Stimulated activated CD4-positive, alpha-beta T cell treated with anti-CD3 and anti-CD28 coated beads, TNF-alpha, amount 100 ng/mL, for 24 hours (primary cell): ENCODE results near the gene TECTB.
"Not testable (repeated sequence)": the region's sequence is repeated elsewhere in the genome, so short reads cannot be mapped to it uniquely, and the experiment has no call there.

ENCODE experiments used
- DNase-seq, 3 experiments: peaks; one replicate each; pipeline ENCODE4 v3.0.0-alpha.2; 2020; ENCODE audit warnings: low read depth in 3 of 3

Gene TECTB

DNA sequence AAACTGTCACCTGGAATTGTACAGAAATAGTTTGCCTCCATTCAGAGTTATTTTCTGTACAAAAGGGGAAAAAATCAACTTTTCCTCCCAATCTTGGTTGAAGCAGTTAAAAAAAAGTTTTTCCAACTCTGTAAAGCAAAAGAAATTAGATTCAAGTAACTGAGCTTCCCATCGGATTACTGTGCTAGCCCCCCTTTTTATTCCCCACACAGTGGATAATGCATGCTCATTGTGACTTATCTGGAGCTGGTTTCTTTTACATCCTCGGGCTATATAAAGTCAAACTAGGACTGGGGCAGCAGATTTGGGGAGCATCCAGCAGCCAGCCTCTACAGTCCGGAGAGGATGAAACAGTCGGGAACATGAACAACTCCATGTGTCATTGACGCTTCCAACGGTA lies at the start of gene TECTB:
TSS of gene TECTB (plus strand) at position 301 of the 400 bp plus-strand sequence. CDS start 335 bp downstream, outside the sequence.
- DNase-seq, result no peak

DNA sequence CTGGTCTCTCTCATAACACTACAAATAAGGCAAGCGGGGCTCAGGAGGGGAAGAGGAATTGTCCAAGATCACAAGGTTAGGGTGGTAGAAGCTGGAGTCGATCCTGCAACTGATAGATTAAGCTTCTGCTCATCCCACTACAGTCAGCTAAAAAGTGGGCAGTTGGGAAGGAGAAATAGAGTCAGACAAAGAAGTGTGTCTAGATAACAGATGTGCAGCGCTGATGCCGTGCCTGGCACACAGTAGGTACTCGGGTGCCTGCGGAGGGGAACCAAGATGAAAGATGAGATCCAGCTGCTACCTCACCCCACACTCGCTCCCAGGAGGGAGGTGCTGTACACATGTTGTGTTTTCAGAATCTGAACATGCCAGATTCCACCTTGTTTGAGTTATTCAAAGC lies 48.1 kb upstream of the TECTB start:
- no peak for DNase-seq

DNA sequence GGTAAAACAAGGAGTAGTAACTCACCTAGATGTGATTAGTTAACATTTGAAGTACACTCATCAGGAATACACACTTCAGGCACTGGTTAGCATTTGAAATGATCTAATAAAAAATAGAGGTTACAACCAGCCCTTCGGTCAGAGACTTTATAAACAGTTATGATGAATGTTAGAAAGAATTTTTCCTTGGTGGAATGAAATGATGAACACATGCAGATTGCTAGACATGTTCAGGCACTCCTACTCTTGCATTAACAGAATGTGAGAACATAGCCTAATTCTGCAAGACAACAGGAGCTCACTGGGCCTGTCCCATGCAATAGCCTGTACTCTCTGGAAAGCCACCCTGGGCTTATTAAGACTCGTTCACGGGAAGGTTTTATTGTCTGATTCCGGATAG lies 47.3 kb upstream of the TECTB start:
- no peak for DNase-seq

DNA sequence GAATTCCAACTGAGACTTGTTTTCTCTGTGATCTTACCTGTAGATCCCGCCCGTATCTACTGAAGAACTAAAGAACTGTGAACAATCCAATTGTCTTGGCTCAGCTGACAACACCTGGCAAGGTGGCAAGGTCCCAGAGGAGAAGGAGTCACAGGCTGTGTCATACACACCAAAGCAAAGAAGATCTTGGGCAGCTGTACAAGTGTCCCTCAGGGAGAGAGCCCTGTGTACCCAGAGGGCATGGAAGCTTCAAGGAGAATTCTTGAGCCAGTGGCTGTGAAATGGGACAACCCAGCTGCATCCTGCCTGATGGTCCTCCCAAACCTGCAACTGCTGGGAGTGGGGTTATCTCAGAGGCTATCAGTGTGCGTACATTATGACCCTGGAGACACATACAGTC lies 46.7 kb upstream of the TECTB start:
- no peak for DNase-seq

DNA sequence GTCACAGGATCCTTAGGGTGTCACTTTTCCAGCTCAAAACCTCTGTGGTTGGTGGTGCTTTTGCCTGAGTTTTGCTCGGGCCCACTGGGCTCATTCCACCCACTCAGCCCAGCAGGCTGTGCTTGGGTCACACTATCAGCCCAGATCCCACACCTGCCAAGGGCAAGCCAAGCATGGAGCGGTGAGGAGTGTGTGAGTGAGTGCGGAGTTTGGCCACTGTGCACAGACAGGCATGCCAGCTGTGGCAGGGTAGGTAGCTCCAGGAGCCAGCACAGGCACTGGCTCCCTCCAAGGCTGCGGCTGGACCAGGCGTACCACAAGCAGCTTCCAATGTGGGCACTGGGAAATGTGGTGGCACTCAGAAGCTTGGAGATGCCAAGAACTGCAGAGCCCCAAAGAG lies 43.9 kb upstream of the TECTB start:
- no peak for DNase-seq

DNA sequence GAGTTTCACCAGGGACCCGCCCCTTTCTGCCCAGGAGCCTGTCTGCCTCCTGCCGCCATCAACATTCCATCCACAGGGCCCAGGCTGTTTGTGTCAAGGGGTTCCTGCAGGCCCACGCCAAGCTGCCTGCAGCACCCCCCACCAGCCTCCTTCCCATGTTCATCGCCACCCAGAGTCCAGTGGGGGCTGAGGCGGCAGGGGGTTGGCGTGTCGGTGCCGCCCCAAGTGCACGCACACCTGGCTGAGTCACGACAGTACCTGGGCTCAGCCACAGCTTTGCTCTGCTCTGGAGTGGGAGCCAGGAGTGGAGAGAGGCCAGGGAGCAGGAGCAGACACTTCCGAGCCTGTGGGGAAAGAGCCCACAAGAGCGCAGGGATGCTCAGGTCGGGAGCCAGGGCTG lies 42.8 kb upstream of the TECTB start:
- no peak for DNase-seq

DNA sequence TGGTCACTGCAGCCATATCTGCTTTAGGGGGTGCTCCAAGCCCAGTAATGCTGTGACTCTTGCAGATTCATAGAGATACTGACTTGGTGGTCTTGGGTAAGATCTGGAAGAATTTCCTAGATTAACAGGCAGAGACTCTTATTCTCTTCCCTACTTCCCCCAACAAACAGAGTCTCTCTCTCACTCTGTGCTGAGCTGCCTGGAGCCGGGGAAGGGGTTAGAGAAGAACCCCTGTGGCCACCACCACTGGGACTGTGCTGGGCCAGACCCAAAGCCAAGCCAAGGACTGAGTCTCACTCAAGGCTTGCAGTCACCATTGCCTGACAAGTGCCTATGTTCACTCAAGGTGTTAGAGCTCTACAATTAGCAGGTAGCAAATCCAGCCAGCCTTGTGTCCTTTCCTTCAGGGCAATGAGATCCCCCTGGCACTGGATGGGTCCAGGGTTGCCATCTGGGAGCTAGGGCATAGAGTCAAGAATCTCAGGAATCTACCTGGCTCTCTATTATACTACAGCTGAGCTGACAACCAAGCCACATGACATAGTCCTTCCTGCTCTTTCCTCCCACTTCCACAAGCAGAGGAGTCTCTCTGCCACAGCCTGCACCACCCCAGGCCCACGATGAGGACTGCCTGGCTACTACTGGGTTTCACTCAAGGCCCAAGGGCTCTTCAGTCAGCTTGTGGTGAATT lies 41.4 kb upstream of the TECTB start:
- DNase-seq, result no peak

DNA sequence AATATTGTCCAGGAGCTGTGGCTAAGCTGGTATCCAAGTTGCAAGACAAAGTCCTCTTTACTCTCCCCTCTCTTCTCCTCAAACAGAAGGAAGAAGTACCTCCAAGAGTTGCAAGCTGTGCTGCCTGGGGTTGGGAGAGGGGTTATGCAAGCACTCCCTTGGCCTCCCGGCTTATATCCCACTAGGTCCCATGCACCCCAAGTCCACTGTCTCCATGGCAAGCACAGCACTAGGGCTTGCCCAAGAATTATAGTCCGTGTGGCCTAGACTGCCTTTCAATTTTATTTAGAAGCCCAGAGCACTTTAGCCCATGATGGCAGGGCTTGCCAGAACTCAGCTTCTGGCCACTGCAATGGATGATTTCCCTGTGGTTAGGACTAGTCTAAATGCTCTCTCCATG lies 40.4 kb upstream of the TECTB start:
- DNase-seq, result no peak

DNA sequence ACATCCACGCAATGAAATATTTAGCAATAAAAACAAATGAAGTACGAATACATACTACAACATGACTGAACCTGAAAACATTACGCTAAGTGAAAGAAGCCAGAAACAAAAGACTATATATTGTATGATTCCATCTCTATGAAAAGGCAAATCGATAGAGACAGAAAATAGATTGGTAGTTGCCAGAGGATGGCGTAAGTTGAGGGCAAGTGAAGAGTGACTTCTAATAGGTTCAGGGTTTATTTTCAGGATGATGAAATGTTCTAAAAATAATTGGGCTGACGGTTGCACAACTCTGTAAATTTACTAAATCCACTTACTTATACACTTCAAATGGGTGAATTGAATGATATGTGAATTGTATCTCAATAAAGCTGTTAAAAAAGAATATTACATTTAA lies 39.5 kb upstream of the TECTB start:
- DNase-seq, result no peak

DNA sequence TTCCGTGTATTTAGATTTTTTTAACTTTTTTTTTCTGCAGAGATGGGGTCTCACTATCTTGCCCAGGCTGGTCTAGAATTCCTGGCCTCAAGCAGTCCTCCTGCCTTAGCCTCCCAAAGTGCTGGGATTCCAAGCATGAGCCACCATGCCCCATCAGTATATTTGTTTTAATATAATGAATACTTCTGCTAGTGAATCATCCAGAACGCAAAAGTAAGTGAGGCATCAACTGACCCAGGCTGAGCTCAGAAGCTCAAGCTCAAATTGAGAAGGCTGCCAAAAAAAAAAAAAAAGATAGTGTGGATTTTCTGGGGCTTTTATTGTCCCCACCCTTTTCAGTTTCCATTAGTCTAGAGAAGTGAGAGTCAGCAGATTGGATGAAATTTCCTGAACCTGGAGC lies 39.0 kb upstream of the TECTB start:
- DNase-seq, result no peak

DNA sequence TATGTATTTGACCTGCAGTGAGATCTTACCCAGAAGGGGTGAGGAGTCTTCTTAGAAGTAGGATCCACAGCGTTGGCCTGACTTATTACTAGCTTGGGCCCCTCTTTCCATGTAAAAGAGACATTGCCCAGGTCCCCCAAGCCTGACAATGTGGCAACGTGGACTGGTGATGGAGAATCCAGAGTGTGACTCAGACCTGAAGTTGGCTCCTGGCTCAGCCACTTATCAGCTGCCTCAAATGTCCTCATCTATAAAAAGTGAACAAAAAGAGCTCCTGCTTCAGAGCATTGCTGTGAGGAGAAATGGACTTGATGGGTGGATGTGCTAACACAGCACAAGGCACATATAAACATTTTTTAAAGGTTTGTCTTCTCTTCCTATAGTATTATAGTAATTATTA lies 35.4 kb upstream of the TECTB start:
- no peak for DNase-seq

DNA sequence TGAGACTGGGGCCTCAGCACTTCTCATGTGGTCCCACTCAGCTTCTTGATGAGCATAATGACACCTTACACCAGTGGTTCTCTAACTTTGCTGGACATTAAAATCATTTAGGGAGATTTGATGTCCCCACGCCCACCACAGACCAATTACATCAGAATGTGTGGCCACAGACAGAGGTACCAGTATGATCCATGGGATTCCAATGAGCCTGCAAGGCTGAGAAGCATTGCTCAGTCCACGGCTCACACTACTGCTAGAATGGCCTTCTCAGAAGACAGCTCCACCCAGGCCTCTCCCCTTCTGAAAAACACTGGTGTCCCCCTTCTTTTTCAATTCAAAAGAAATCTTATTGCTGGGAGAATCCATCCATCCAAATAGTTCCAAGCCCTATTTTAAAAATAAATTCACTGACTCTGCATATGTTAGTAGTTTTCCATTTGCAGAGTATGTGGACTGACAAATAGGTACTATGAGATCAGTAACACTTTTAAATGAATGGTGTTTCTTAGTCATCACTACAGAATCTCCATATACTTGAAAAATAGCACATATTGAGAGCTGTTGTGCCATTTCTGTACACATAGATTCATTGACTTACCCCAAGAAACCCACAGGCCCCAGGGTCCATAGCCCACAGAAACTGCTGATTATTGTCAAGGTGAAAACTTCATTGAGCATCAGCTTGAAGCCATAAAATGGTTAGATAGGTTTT lies 34.5 kb upstream of the TECTB start:
- DNase-seq, result no peak

DNA sequence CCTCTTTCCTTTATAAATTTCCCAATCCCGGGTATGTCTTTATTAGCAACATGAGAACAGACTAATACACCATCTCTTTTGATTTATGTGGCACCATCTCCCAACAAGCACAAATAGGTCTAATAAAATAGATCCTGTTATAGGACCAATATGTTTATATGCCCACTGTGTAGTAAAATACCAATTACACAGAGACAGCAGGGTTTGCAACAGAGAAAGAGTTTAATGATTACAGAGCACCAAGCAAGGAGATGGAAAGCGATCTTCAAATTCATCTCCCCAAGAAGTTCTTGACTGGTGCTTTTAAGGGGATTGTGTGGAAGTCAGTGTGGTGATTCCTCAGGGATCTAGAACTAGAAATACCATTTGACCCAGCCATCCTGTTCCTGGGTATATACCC lies 33.5 kb upstream of the TECTB start:
- DNase-seq, result no peak

DNA sequence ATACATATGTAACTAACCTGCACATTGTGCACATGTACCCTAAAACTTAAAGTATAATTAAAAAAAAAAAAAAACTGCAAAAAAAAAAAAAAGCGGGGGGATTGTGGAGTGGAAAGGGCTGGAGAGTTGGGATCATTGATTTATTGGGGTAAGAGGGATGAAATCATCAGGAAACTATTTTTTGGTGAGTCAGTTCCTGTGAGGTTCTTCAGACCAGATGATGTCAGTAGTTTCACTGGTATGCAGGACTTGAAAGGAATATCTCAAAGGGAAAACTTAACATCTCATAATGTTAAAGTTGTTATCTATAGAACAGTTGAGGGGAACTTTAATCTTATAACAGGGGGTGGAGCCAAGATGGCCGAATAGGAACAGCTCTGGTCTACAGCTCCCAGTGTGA lies 32.6 kb upstream of the TECTB start:
- no peak for DNase-seq

DNA sequence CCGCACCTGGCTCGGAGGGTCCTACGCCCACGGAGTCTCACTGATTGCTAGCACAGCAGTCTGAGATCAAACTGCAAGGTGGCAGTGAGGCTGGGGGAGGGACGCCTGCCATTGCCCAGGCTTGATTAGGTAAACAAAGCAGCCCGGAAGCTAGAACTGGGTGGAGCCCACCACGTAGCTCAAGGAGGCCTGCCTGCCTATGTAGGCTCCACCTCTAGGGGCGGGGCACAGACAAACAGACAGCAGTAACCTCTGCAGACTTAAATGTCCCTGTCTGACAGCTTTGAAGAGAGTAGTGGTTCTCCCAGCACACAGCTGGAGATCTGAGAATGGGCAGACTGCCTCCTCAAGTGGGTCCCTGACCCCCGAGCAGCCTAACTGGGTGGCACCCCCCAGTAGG lies 32.0 kb upstream of the TECTB start:
- not testable (repeated sequence) for DNase-seq

DNA sequence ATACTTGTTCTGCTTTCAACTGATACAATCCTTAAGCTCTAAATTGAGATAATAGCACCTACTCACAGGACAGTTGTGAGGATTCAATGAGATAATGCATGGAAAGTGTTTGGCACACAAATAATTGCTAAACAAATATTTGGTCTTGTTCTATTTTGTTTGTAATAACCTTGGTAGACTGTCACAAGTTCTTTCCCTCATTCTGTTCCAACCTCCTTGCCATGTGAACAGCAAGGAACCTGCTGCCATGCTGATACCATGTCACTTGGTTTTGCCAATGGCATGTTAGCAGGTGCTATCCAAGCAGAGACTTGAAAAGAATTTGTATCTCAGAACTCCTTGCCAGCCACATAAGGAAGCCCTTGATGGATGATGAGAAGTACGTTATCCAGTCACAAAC lies 24.8 kb upstream of the TECTB start:
- no peak for DNase-seq

DNA sequence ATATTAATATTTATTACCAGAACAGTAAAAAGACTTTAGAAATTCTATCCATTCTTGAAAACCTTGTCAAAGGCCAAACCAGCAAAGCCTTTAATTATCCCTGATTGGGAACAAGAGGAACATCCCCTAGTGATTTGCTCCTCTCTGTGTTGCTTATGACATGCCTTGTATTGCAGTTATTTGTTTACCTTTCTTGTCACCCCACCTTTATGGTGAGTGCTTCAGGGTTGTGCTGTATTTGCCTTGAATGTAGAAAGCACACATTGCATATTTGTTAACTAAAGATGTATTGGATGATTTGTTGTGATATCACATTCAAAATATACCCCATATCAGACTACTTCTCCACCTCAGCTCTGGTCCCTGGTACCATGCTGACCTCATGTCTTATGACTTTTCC lies 23.5 kb upstream of the TECTB start:
- DNase-seq, result no peak

DNA sequence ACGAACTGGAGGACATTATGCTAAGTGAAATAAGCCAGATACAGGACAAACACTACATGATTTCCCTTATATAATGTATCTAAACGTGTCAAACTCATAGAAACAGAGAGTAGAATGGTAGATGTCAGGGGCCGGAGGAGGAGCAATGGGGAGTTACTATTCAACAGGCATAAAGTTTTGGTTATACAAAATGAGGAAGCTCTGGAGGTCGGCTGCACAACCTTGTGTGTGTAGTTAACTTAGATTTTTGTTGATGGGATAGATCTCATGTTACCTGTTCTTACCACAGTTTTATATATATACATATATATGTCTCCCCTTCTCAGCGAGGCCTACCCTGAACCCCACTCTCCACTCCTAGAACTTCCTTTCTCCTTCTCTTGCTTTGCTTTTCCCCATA lies 22.4 kb upstream of the TECTB start:
- DNase-seq, result no peak

DNA sequence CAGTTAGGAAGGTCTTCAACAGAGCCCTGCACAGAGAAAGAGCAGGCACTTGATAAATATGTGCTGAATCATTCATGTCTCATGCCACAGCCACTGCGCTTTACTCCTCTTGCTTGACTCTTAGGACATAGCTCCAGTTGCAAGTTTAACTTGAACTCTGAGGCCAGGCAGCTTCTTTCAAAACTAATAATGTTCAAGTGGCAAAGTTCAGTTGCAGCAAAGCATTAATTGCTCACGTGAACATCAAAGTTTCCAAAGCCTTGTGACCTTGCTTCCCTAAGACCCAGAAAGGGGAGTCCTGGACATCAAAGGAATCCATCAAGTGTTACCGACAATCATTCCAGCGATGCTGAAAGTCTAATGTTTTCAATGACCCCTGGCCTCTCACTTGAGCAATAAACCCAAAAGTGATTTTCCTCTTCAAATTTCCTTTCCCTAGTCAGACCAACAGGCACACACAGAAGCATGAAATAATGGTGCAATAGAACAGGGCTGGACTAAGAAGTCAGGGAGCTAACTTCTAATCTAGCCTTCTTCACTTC lies 21.8 kb upstream of the TECTB start:
- DNase-seq, result no peak

DNA sequence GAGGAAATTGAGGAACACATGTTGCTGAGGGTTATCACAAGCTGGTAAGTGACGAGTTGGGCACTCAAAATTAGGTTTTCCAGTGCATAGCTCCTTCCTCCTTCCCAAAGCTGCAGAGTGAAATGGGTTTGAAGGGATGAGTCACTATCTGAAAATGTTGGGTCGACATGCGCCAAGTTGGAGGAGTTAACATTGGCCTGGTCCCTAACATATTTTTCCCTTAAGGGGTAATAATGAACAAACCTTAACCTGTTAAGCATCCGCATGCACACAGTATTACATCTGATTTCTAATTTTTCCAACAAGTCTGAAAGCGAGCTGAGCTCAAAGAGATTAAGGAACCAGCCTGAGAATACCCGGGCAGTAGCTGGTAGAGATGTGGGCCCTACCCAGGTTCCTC lies 20.7 kb upstream of the TECTB start:
- DNase-seq, result no peak

DNA sequence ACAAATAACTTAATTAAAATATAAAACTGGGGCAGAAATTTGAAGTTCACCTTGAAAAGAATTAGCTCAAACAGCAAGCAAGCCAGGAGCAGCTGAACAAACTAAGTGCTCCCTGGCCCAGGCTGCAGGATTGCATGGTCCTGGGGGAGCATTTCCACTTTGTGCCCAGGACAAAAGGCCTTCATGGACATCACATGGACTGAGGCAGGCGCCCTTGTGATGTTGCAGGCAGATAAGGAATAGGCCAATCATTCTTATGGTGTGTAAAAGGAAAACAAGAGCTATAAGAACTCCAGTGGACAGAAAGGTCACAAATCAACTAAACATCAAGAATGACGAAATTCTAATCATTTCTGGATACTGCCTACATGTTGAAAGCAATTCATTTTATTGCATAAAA lies 17.5 kb upstream of the TECTB start:
- no peak for DNase-seq

DNA sequence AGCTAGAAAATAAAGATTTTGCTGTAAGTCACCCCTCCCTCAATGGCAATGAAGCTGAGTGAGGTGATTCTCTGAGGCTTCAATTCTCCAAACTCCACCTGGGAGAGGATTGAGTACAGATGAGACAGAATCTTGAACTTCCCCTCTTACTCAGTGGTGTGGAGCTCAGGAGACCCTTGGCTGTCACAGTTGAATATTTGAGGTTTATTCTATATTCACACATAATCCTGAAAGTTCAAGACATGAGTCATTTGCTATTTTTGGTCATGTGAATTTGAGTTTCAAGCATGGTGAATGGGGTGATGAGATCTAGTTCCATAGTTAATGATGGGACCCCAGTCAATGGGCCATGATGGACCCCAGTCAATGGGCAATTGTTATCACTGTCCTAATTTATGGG lies 13.9 kb upstream of the TECTB start:
- DNase-seq, result no peak

DNA sequence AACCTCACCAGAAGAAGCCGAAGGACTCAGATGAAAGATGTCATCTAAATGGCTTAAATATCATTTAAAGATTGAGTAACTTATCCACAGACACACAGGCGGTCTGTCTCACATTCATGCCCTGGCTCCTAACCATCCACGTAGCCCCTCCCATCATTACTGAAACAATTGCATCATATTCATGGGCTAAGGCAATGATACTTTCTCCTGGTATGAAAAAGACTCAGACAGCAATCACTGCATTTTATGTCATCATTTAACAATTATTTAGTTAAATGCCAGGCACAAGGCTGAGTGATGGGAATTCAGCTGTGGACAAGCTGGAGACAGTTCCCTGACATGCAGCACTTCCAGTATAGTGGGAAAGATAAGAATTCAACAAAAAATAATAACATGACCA lies 11.2 kb upstream of the TECTB start:
- no peak for DNase-seq

DNA sequence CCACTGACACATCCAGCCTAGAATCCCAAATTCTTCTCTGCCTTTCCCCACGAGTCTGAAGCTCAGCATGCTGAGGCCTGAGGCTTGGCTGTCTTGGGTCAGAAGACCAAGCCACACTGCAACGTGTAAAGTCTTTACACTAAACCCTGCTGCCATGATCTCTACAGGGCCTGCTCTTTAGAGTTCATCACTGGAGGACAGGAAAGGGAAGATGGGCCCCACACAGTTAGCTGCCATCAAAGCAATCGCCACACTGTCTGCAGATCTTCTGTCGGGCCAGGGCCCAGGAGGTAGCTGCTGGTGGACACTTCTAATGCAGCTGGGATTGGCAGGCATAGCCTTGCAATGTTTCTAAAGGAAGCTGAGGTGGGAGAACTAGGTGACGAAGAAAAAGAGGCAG lies 8.4 kb upstream of the TECTB start:
- no peak for DNase-seq
